ENCODE measurements around the gene HSPA4L.

Gene HSPA4L

GRCh38 chr4:127857641-127858040, 75.5 kb downstream of the HSPA4L start:
- Histone ChIP-seq H3K4me1 (ENCODE audit: insufficient read depth, poor library complexity, severe bottlenecking) (peaks cover 7% of the 10 kb centered on the region), H3K9me3 (ENCODE audit: severe bottlenecking) (peaks cover 3% of the 10 kb centered on the region), H3K27me3 (ENCODE audit: insufficient read depth, poor library complexity, severe bottlenecking) (no peaks in the 10 kb centered on the region), H3K36me3 (ENCODE audit: low read depth) (no peaks in the 10 kb centered on the region), H3K4me3 (ENCODE audit: severe bottlenecking) (no peak overlapping the region), H3K27ac (ENCODE audit: poor library complexity, severe bottlenecking) (no peak overlapping the region)
- DNase-seq (ENCODE audit: low spot score) (no peak), ATAC-seq (ENCODE audit: low read depth) (no peak)
- no peak for TF ChIP-seq CTCF (IDR thresholded peaks at IDR 0.05; ENCODE audit: poor library complexity, severe bottlenecking)

GRCh38 chr4:127868196-127868595, 86.1 kb downstream of the HSPA4L start:
- Histone ChIP-seq H3K4me1 (ENCODE audit: insufficient read depth, poor library complexity, severe bottlenecking) (peaks cover 5% of the 10 kb centered on the region), H3K27ac (ENCODE audit: poor library complexity, severe bottlenecking) (no peak overlapping the region), H3K9me3 (ENCODE audit: severe bottlenecking) (no peaks in the 10 kb centered on the region), H3K4me3 (ENCODE audit: severe bottlenecking) (no peak overlapping the region), H3K27me3 (ENCODE audit: insufficient read depth, poor library complexity, severe bottlenecking) (no peaks in the 10 kb centered on the region), H3K36me3 (ENCODE audit: low read depth) (no peaks in the 10 kb centered on the region)
- DNase-seq (ENCODE audit: low spot score) (no peak), ATAC-seq (ENCODE audit: low read depth) (no peak)
- TF ChIP-seq CTCF (IDR thresholded peaks at IDR 0.05; ENCODE audit: poor library complexity, severe bottlenecking), result no peak

GRCh38 chr4:127870281-127870680, 88.2 kb downstream of the HSPA4L start:
- DNase-seq (ENCODE audit: low spot score) (no peak), ATAC-seq (ENCODE audit: low read depth) (no peak)

GRCh38 chr4:127870688-127871087, 88.6 kb downstream of the HSPA4L start:
- TF ChIP-seq CTCF (IDR thresholded peaks at IDR 0.05; ENCODE audit: poor library complexity, severe bottlenecking), result no peak
- no peaks in the 10 kb centered on the region for H3K27me3 ChIP-seq (ENCODE audit: insufficient read depth, poor library complexity, severe bottlenecking)
- peak; percentile 93 for ATAC-seq (ENCODE audit: low read depth)
- H3K4me3 ChIP-seq (ENCODE audit: severe bottlenecking), result no peak overlapping the region
- peaks cover 5% of the 10 kb centered on the region for H3K4me1 ChIP-seq (ENCODE audit: insufficient read depth, poor library complexity, severe bottlenecking)
- DNase-seq (ENCODE audit: low spot score), result no peak
- H3K27ac ChIP-seq (ENCODE audit: poor library complexity, severe bottlenecking), result no peak overlapping the region
- H3K36me3 ChIP-seq (ENCODE audit: low read depth), result 0 out of 2 replicates have a peak, but pooled peaks cover 3% of the 10 kb centered on the region
- H3K9me3 ChIP-seq (ENCODE audit: severe bottlenecking), result no peaks in the 10 kb centered on the region

More at GRCh38 chr4:127870281-127870680, 88.2 kb downstream of the HSPA4L start:
- Histone ChIP-seq H3K9me3 (ENCODE audit: severe bottlenecking) (no peaks in the 10 kb centered on the region), H3K4me3 (ENCODE audit: severe bottlenecking) (no peak overlapping the region), H3K27me3 (ENCODE audit: insufficient read depth, poor library complexity, severe bottlenecking) (no peaks in the 10 kb centered on the region), H3K27ac (ENCODE audit: poor library complexity, severe bottlenecking) (no peak overlapping the region), H3K36me3 (ENCODE audit: low read depth) (no peaks in the 10 kb centered on the region), H3K4me1 (ENCODE audit: insufficient read depth, poor library complexity, severe bottlenecking) (peaks cover 5% of the 10 kb centered on the region)
- no peak for TF ChIP-seq CTCF (IDR thresholded peaks at IDR 0.05; ENCODE audit: poor library complexity, severe bottlenecking)

GRCh38 chr4:127875791-127876190, 93.7 kb downstream of the HSPA4L start:
- no peak for ATAC-seq (ENCODE audit: low read depth)
- Histone ChIP-seq H3K27ac (ENCODE audit: poor library complexity, severe bottlenecking) (no peak overlapping the region), H3K9me3 (ENCODE audit: severe bottlenecking) (no peaks in the 10 kb centered on the region), H3K4me1 (ENCODE audit: insufficient read depth, poor library complexity, severe bottlenecking) (peaks cover 8% of the 10 kb centered on the region), H3K36me3 (ENCODE audit: low read depth) (0 out of 2 replicates have a peak, but pooled peaks cover 3% of the 10 kb centered on the region), H3K27me3 (ENCODE audit: insufficient read depth, poor library complexity, severe bottlenecking) (no peaks in the 10 kb centered on the region), H3K4me3 (ENCODE audit: severe bottlenecking) (no peak overlapping the region)
- no peak for DNase-seq (ENCODE audit: low spot score)
- no peak for TF ChIP-seq CTCF (IDR thresholded peaks at IDR 0.05; ENCODE audit: poor library complexity, severe bottlenecking)

Data from RWPE2 (cell line).